NCI-H146 (cell line): Measurements from ENCODE around the gene TMC3.

Source experiments
- DNase-seq: peaks from one replicate; lab custom pipeline; 2025; lab: John Stamatoyannopoulos, UW

Gene TMC3

GRCh38 chr15:81297603-81298575 lies 76.1 kb downstream of the TMC3 start:
- DNase-seq = no peak

GRCh38 chr15:81297147-81297572 lies 76.9 kb downstream of the TMC3 start:
- no peak for DNase-seq

GRCh38 chr15:81296673-81297072 lies 77.3 kb downstream of the TMC3 start:
- DNase-seq = peak; percentile 43

GRCh38 chr15:81296186-81296585 lies 77.8 kb downstream of the TMC3 start:
- DNase-seq = peak; percentile 7

- DNase-seq = no peak
Measured at GRCh38 chr15:81295486-81296121, 78.4 kb downstream of the TMC3 start.

- DNase-seq = peak; percentile 65
Measured at GRCh38 chr15:81294516-81294880, 79.5 kb downstream of the TMC3 start.

- peak; percentile 31 for DNase-seq
Measured at GRCh38 chr15:81293728-81294515, 80.1 kb downstream of the TMC3 start.

GRCh38 chr15:81292523-81293001 lies 81.5 kb downstream of the TMC3 start:
- DNase-seq = no peak

- DNase-seq = no peak
Measured at GRCh38 chr15:81291916-81292522, 82.0 kb downstream of the TMC3 start.

GRCh38 chr15:81289910-81290309 lies 84.1 kb downstream of the TMC3 start:
- DNase-seq = no peak

GRCh38 chr15:81288616-81289015 lies 85.4 kb downstream of the TMC3 start:
- no peak for DNase-seq

GRCh38 chr15:81288040-81288439 lies 86.0 kb downstream of the TMC3 start:
- DNase-seq = no peak

GRCh38 chr15:81286621-81287121 lies 87.3 kb downstream of the TMC3 start:
- DNase-seq = no peak

GRCh38 chr15:81285461-81285860 lies 88.6 kb downstream of the TMC3 start:
- no peak for DNase-seq

- DNase-seq = no peak
Measured at GRCh38 chr15:81284256-81285031, 89.6 kb downstream of the TMC3 start.

- DNase-seq = no peak
Measured at GRCh38 chr15:81282911-81283310, 91.1 kb downstream of the TMC3 start.

- no peak for DNase-seq
Measured at GRCh38 chr15:81282606-81282895, 91.5 kb downstream of the TMC3 start.

- DNase-seq = no peak
Measured at GRCh38 chr15:81281766-81282605, 92.0 kb downstream of the TMC3 start.

GRCh38 chr15:81281456-81281735 lies 92.6 kb downstream of the TMC3 start:
- no peak for DNase-seq
